ENCODE results near the gene CDC42BPB. TPM values are rescaled to one million over a fixed set of nuclear protein-coding genes. Genes with fewer than 3 reads are reported as not detected.

Gene CDC42BPB
- total RNA-seq, 1 donor from 2014 or later = 96.5 TPM

DNA sequence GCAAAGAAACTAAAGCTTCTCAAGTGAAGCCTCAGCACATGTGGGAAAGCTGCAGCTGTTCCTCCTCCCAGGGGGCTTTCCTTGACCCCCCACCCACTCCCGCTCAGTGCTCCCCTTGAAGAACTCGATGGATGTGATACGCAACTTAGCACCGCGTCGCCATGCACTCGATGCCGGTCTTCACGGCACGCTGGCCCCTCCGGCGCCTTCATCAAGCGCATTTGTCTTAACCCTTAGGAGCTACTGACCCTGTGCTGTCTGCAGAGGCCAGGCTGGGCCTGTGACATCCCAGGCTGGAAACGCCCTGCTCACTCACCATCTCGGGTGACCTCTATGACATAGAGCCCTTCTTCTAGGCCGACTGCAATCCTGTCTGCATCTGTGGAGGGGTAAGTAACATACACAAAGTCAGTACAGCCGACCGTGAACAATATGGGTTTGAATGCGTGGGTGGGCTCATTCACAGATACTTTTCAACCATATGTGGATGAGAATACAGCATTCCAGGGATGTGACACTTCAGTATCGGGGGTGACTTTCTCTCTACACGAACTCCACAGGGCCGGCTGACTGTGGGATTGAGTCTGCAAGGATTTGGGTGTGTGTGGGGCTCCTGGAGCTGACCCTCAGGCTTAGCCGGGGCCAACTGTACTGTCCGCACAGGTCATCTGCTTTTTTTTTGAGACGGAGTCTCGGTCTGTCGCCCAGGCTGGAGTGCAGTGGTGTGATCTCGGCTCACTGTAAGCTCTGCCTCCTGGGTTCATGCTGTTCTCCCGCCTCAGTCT lies 111.8 kb downstream of the CDC42BPB start:
- H3K27ac ChIP-seq = no peak overlapping the region
- DNase-seq (ENCODE audit: low spot score in 2 of 2) = no peak
- H3K36me3 ChIP-seq = peaks cover 91 to 94% of the 10 kb centered on the region in 2 donors
- H3K4me3 ChIP-seq = no peak overlapping the region
- intact Hi-C loops (cut with DNase I) = no loop called here
- H3K4me1 ChIP-seq = peaks cover 9% of the 10 kb centered on the region in 2 donors
- H3K9me3 ChIP-seq = no peaks in the 10 kb centered on the region
- TF ChIP-seq CTCF (IDR thresholded peaks at IDR 0.05) = no peak
- no peaks in the 10 kb centered on the region for H3K27me3 ChIP-seq

- Histone ChIP-seq H3K4me3 (no peak overlapping the region), H3K4me1 (peaks cover 1 to 3% of the 10 kb centered on the region in 2 donors), H3K27ac (no peak overlapping the region), H3K9me3 (no peaks in the 10 kb centered on the region), H3K27me3 (no peaks in the 10 kb centered on the region), H3K36me3 (peaks cover 89 to 94% of the 10 kb centered on the region in 2 donors)
- intact Hi-C loops (cut with DNase I) = no loop called here
- DNase-seq (ENCODE audit: low spot score in 2 of 2) = no peak
- TF ChIP-seq CTCF (IDR thresholded peaks at IDR 0.05) = no peak
Observed at GRCh38 chr14:102944448-102945330, 112.7 kb downstream of the CDC42BPB start.

GRCh38 chr14:102943979-102944378 lies 113.4 kb downstream of the CDC42BPB start:
- TF ChIP-seq CTCF (IDR thresholded peaks at IDR 0.05) = no peak
- Histone ChIP-seq H3K27ac (no peak overlapping the region), H3K27me3 (no peaks in the 10 kb centered on the region), H3K4me1 (no peaks in the 10 kb centered on the region), H3K9me3 (no peaks in the 10 kb centered on the region), H3K4me3 (no peak overlapping the region), H3K36me3 (peaks cover 89 to 94% of the 10 kb centered on the region in 2 donors)
- intact Hi-C loops (cut with DNase I) = no loop called here
- no peak for DNase-seq (ENCODE audit: low spot score in 2 of 2)

DNA sequence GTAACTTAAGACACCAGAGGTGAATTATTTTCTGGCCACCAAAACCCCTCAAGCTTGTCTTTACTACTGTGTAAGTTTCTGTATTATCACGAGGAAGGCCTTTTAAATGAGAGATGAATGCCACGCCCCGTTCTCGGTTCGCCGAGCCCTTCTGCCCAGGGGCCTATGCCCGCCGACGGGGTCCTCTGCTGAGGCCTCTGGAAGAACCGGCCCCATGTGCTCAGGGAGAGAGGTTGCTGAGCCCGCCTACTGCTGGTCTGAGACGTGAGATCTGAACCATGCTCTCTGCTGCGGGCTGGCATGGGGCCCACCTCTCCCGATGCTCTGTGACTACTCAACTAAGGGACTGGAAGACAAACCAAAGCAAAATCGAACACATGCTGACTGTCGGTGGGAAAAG lies 113.9 kb downstream of the CDC42BPB start:
- DNase-seq (ENCODE audit: low spot score in 2 of 2) = no peak
- TF ChIP-seq CTCF (IDR thresholded peaks at IDR 0.05) = no peak
- Histone ChIP-seq H3K4me1 (no peaks in the 10 kb centered on the region), H3K9me3 (no peaks in the 10 kb centered on the region), H3K27me3 (no peaks in the 10 kb centered on the region), H3K4me3 (no peak overlapping the region), H3K36me3 (peaks cover 87 to 93% of the 10 kb centered on the region in 2 donors), H3K27ac (no peak overlapping the region)
- intact Hi-C loops (cut with DNase I) = no loop called here

DNA sequence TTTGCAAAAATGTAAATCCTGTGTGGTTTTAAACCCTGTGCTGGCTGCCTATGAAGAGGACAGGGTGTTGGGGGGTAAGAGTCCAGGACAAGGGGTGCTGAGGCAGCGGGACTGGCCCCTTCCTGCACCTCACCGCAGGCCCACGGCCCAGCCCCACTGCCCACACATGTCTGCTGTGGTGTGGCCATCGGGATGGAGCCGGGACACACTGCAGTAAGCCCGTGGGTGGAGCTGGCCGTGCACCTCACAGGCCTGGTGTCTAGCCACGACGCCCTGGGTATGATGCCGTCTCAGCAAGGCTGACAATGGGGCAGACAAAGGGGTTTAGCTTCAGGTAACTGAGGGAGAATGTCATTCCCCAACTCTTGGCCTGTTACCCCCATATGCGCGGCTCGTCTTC lies 115.3 kb downstream of the CDC42BPB start:
- H3K36me3 ChIP-seq = peaks cover 92 to 99% of the 10 kb centered on the region in 2 donors

More for the DNA sequence above, 115.3 kb downstream of the CDC42BPB start:
- intact Hi-C loops (cut with DNase I) = no loop called here
- no peak overlapping the region for H3K4me3 ChIP-seq
- no peaks in the 10 kb centered on the region for H3K9me3 ChIP-seq
- TF ChIP-seq CTCF (IDR thresholded peaks at IDR 0.05) = no peak
- no peak for DNase-seq (ENCODE audit: low spot score in 2 of 2)
- no peaks in the 10 kb centered on the region for H3K27me3 ChIP-seq
- H3K27ac ChIP-seq = no peak overlapping the region
- H3K4me1 ChIP-seq = no peaks in the 10 kb centered on the region

Data from ascending aorta (tissue), 2 donors.